IPS-20b (cell line): ENCODE measurements around the gene FAM240A.
"Not testable (repeated sequence)": the region's sequence is repeated elsewhere in the genome, so short reads cannot be mapped to it uniquely, and the experiment has no call there.

Experiments used
- H3K27ac ChIP-seq: one replicate; pipeline ENCODE4 v1.5.1; 2013; ENCODE audit warnings: low read length
- H3K27me3 ChIP-seq: 2 replicates; pipeline ENCODE4 v1.6.1; 2013; ENCODE audit warnings: mild to moderate bottlenecking, low read length, inconsistent platforms; ENCODE audit not compliant: insufficient read depth
- H3K36me3 ChIP-seq: 2 replicates; pipeline ENCODE4 v1.6.1; 2013; ENCODE audit warnings: low read depth, mild to moderate bottlenecking, inconsistent platforms, low read length, moderate library complexity; ENCODE audit not compliant: insufficient read depth
- H3K4me1 ChIP-seq: 2 replicates; pipeline ENCODE4 v1.6.1; 2013; ENCODE audit warnings: mild to moderate bottlenecking, control low read depth, inconsistent platforms, low read length, moderate library complexity; ENCODE audit not compliant: insufficient read depth
- H3K4me3 ChIP-seq: 2 replicates; pipeline ENCODE4 v1.5.1; 2013; ENCODE audit warnings: mild to moderate bottlenecking, low read length, inconsistent platforms
- H3K9ac ChIP-seq: 2 replicates; pipeline ENCODE4 v1.6.1; 2013; ENCODE audit warnings: low read depth, mild to moderate bottlenecking, inconsistent platforms, low read length, moderate library complexity
- H3K9me3 ChIP-seq: 2 replicates; pipeline ENCODE4 v1.6.1; 2013; ENCODE audit warnings: mild to moderate bottlenecking, low read depth, low read length, inconsistent platforms; ENCODE audit not compliant: insufficient read depth

FAM240A gene

GRCh38 chr3:46576386-46576785, 35.9 kb upstream of the FAM240A start:
- peak overlapping the region; percentile 99 for H3K9ac ChIP-seq
- H3K27me3 ChIP-seq, result peaks cover 48% of the 10 kb centered on the region
- H3K9me3 ChIP-seq, result no peaks in the 10 kb centered on the region
- peak overlapping the region; percentile 98 for H3K4me3 ChIP-seq
- peaks cover 30% of the 10 kb centered on the region for H3K36me3 ChIP-seq
- peaks cover 35% of the 10 kb centered on the region for H3K4me1 ChIP-seq
- peak overlapping the region; percentile 82 for H3K27ac ChIP-seq

- Histone ChIP-seq H3K36me3 (peaks cover 35% of the 10 kb centered on the region), H3K4me3 (peak overlapping the region; percentile 98), H3K9ac (peak overlapping the region; percentile 99), H3K27ac (peak overlapping the region; percentile 82), H3K9me3 (no peaks in the 10 kb centered on the region), H3K27me3 (peaks cover 48% of the 10 kb centered on the region), H3K4me1 (peaks cover 35% of the 10 kb centered on the region)
Measured at GRCh38 chr3:46576879-46577278, 35.4 kb upstream of the FAM240A start.

GRCh38 chr3:46577580-46578249, 34.6 kb upstream of the FAM240A start:
- Histone ChIP-seq H3K27me3 (peaks cover 48% of the 10 kb centered on the region), H3K36me3 (peaks cover 43% of the 10 kb centered on the region), H3K4me1 (peaks cover 34% of the 10 kb centered on the region), H3K27ac (peak overlapping the region; percentile 86), H3K4me3 (peak overlapping the region; percentile 98), H3K9ac (peak overlapping the region; percentile 99)
- not testable (repeated sequence) for H3K9me3 ChIP-seq

GRCh38 chr3:46578973-46579755, 33.2 kb upstream of the FAM240A start:
- Histone ChIP-seq H3K27ac (peak overlapping the region; percentile 16), H3K9me3 (peaks cover 3% of the 10 kb centered on the region; the same call in 1 of the 2 replicates), H3K4me1 (peaks cover 25% of the 10 kb centered on the region), H3K4me3 (peak overlapping the region; percentile 98), H3K36me3 (peaks cover 58% of the 10 kb centered on the region), H3K27me3 (peaks cover 48% of the 10 kb centered on the region), H3K9ac (peak overlapping the region; percentile 99)

- H3K27ac ChIP-seq, result peak overlapping the region; percentile 16
- peaks cover 4% of the 10 kb centered on the region; the same call in 1 of the 2 replicates for H3K9me3 ChIP-seq
- peaks cover 64% of the 10 kb centered on the region for H3K36me3 ChIP-seq
- peak overlapping the region; percentile 99; the same call in 1 of the 2 replicates for H3K9ac ChIP-seq
- peaks cover 22% of the 10 kb centered on the region for H3K4me1 ChIP-seq
- peak overlapping the region; percentile 98 for H3K4me3 ChIP-seq
- peaks cover 48% of the 10 kb centered on the region for H3K27me3 ChIP-seq
Measured at GRCh38 chr3:46579756-46580286, 32.5 kb upstream of the FAM240A start.

- Histone ChIP-seq H3K9me3 (peaks cover 9% of the 10 kb centered on the region; the same call in 1 of the 2 replicates), H3K27me3 (peaks cover 47% of the 10 kb centered on the region), H3K4me3 (peak overlapping the region; percentile 98), H3K4me1 (peaks cover 15% of the 10 kb centered on the region), H3K27ac (no peak overlapping the region), H3K36me3 (peaks cover 73% of the 10 kb centered on the region), H3K9ac (peak overlapping the region; percentile 99; the same call in 1 of the 2 replicates)
Measured at GRCh38 chr3:46580675-46581074, 31.6 kb upstream of the FAM240A start.

- Histone ChIP-seq H3K27me3 (peaks cover 11% of the 10 kb centered on the region), H3K9me3 (peaks cover 40% of the 10 kb centered on the region; the same call in 1 of the 2 replicates), H3K36me3 (peaks cover 59% of the 10 kb centered on the region), H3K27ac (no peak overlapping the region), H3K9ac (no peak overlapping the region), H3K4me1 (peaks cover 8% of the 10 kb centered on the region), H3K4me3 (no peak overlapping the region)
Measured at GRCh38 chr3:46584598-46585467, 27.5 kb upstream of the FAM240A start.

- no peaks in the 10 kb centered on the region for H3K4me1 ChIP-seq
- H3K9me3 ChIP-seq, result peaks cover 47% of the 10 kb centered on the region; the same call in 1 of the 2 replicates
- no peak overlapping the region for H3K27ac ChIP-seq
- H3K27me3 ChIP-seq, result no peaks in the 10 kb centered on the region
- no peak overlapping the region for H3K4me3 ChIP-seq
- H3K36me3 ChIP-seq, result peaks cover 47% of the 10 kb centered on the region
- H3K9ac ChIP-seq, result no peak overlapping the region
Measured at GRCh38 chr3:46585799-46586693, 26.3 kb upstream of the FAM240A start.

- H3K9me3 ChIP-seq, result peaks cover 55% of the 10 kb centered on the region; the same call in 1 of the 2 replicates
- no peak overlapping the region for H3K27ac ChIP-seq
Measured at GRCh38 chr3:46586738-46587246, 25.5 kb upstream of the FAM240A start.

GRCh38 chr3:46587268-46587667, 25.1 kb upstream of the FAM240A start:
- not testable (repeated sequence) for H3K27ac ChIP-seq, H3K4me1 ChIP-seq, H3K4me3 ChIP-seq, H3K27me3 ChIP-seq, H3K9ac ChIP-seq
- H3K36me3 ChIP-seq, result peaks cover 34% of the 10 kb centered on the region
- H3K9me3 ChIP-seq, result peaks cover 60% of the 10 kb centered on the region; the same call in 1 of the 2 replicates

More at GRCh38 chr3:46586738-46587246, 25.5 kb upstream of the FAM240A start:
- no peaks in the 10 kb centered on the region for H3K4me1 ChIP-seq
- H3K36me3 ChIP-seq, result peaks cover 39% of the 10 kb centered on the region
- H3K9ac ChIP-seq, result no peak overlapping the region
- H3K27me3 ChIP-seq, result no peaks in the 10 kb centered on the region
- H3K4me3 ChIP-seq, result no peak overlapping the region
